HCT116 (cell line): Measurements from ENCODE around the gene VAMP8. TPM values are rescaled to one million over a fixed set of nuclear protein-coding genes. Genes with fewer than 3 reads are reported as not detected.

Experiments
- ATAC-seq: fragments of 200-7000 bp; cut with Tn5 transposase; 2 replicates; pipeline ENCODE4 v1.9.1; 2020; ENCODE audit warnings: mild to moderate bottlenecking, moderate library complexity
- BruUV-seq: library from RNA; stranded (reverse); fragments of 400-500 nt; replicated peaks from 2 replicates; lab custom pipeline; 2021; lab: Mats Ljungman, UMichigan
- CTCF ChIA-PET: fragments of 300-600 bp; sonication (Branson Sonifier 250); formaldehyde crosslinking; loops from one replicate; lab custom pipeline; 2021; ENCODE audit warnings: antibody characterized with exemption; lab: Charles Lee
- POLR2A ChIA-PET: fragments of 300-600, 350-600 bp; sonication (Branson Sonifier 250); formaldehyde crosslinking; loops from one replicate; lab custom pipeline; 2021; ENCODE audit warnings: antibody characterized with exemption; lab: Charles Lee
- RAD21 ChIA-PET, 2 experiments: fragments of 300-600 bp; sonication (Branson Sonifier 250); formaldehyde crosslinking; loops; one replicate each; lab custom pipeline; 2023; ENCODE audit warnings: low total read pairs in 2 of 2; ENCODE audit not compliant: uncharacterized antibody in 2 of 2, unreplicated experiment in 2 of 2, low non-redundant PET in 1 of 2; lab: Charles Lee
- DNase-seq: peaks from one replicate; pipeline ENCODE4 v3.0.0-alpha.2; 2010; ENCODE audit warnings: low read depth, low spot score
- H2AFZ ChIP-seq: fragments of 200-600 bp; shearing (Covaris generic), sonication (generic); 2 replicates; pipeline ENCODE4 v1.6.1; 2017; ENCODE audit warnings: low read depth, mixed run types, mixed read lengths, antibody characterized with exemption, low read length; ENCODE audit not compliant: poor library complexity, severe bottlenecking
- H3K27ac ChIP-seq: 2 replicates; pipeline ENCODE4 v1.5.1; 2012; ENCODE audit warnings: low read depth, low read length
- H3K27me3 ChIP-seq: fragments of 200-600 bp; sonication (generic); 2 replicates; pipeline ENCODE4 v1.6.1; 2016; ENCODE audit warnings: mixed run types, low read length, mixed read lengths; ENCODE audit not compliant: insufficient read depth
- H3K36me3 ChIP-seq, 2 experiments: fragments of 200-500 bp in 1 of 2; fragments of 200-600 bp in 1 of 2; sonication (Bioruptor generic) in 1 of 2; sonication (generic) in 1 of 2; 2 replicates each; pipeline versions ENCODE4 v1.5.1 to v1.6.1; 2014 to 2016; ENCODE audit warnings: low read length in 2 of 2, inconsistent platforms in 1 of 2, mixed read lengths in 1 of 2, mixed run types in 1 of 2; ENCODE audit not compliant: insufficient read depth in 2 of 2, control insufficient read depth in 1 of 2
- H3K4me1 ChIP-seq, 2 experiments: fragments of 200-600 bp in 1 of 2; sonication (generic) in 1 of 2; 2 replicates each; pipeline versions ENCODE4 v1.5.1 to v1.6.1; 2012 to 2017; ENCODE audit warnings: low read length in 2 of 2, inconsistent platforms in 1 of 2, mild to moderate bottlenecking in 1 of 2, mixed read lengths in 1 of 2, mixed run types in 1 of 2, moderate library complexity in 1 of 2; ENCODE audit not compliant: insufficient read depth in 2 of 2, control insufficient read depth in 1 of 2
- H3K4me2 ChIP-seq: fragments of 200-600 bp; sonication (generic); 2 replicates; pipeline ENCODE4 v1.6.1; 2017; ENCODE audit warnings: mixed run types, low read length, mixed read lengths
- H3K4me3 ChIP-seq, 2 experiments: fragments of 200-600 bp in 1 of 2; sonication (generic) in 1 of 2; replicated peaks in 1 of 2; 2 replicates each; pipeline ENCODE4 v1.5.1; 2011 to 2016; ENCODE audit warnings: low read length in 2 of 2, control low read depth in 1 of 2, low read depth in 1 of 2, mild to moderate bottlenecking in 1 of 2, mixed read lengths in 1 of 2, mixed run types in 1 of 2
- H3K79me2 ChIP-seq: fragments of 200-600 bp; sonication (generic); 2 replicates; pipeline ENCODE4 v1.6.1; 2017; ENCODE audit warnings: mild to moderate bottlenecking, mixed run types, low read length, moderate library complexity, mixed read lengths; ENCODE audit not compliant: insufficient read depth
- H3K9ac ChIP-seq: fragments of 200-600 bp; sonication (generic); 2 replicates; pipeline ENCODE4 v1.6.1; 2016; ENCODE audit warnings: low read length, mixed read lengths
- H3K9me2 ChIP-seq: fragments of 200-600 bp; sonication (generic), shearing (Covaris generic); 2 replicates; pipeline ENCODE4 v1.6.1; 2017; ENCODE audit warnings: mixed run types, mild to moderate bottlenecking, moderate library complexity; ENCODE audit not compliant: insufficient read depth
- H3K9me3 ChIP-seq, 2 experiments: fragments of 200-500 bp in 1 of 2; fragments of 200-600 bp in 1 of 2; sonication (Bioruptor generic) in 1 of 2; sonication (generic) in 1 of 2; 2 replicates each; pipeline ENCODE4 v1.6.1; 2014 to 2017; ENCODE audit warnings: low read length in 2 of 2, mixed read lengths in 2 of 2, inconsistent platforms in 1 of 2, low read depth in 1 of 2, mild to moderate bottlenecking in 1 of 2, mixed run types in 1 of 2, moderate library complexity in 1 of 2; ENCODE audit not compliant: control insufficient read depth in 1 of 2, insufficient read depth in 1 of 2
- H4K20me1 ChIP-seq: fragments of 200-600 bp; sonication (generic), shearing (Covaris generic); 2 replicates; pipeline ENCODE4 v1.6.1; 2017; ENCODE audit warnings: mixed run types, mild to moderate bottlenecking, moderate library complexity; ENCODE audit not compliant: insufficient read depth
- CBX3 ChIP-seq: IDR thresholded peaks from 2 replicates; pipeline ENCODE4 v1.6.1; 2012; ENCODE audit warnings: low read depth
- EZH2phosphoT487 ChIP-seq: fragments of 200-600 bp; IDR thresholded peaks from 2 replicates; pipeline ENCODE4 v1.6.1; 2018; ENCODE audit warnings: antibody characterized with exemption, borderline replicate concordance
- FOSL1 ChIP-seq: IDR thresholded peaks from 2 replicates; pipeline ENCODE4 v1.6.1; 2012; ENCODE audit warnings: low read depth
- JUND ChIP-seq: IDR thresholded peaks from 2 replicates; pipeline ENCODE4 v1.6.1; 2012
- MAX ChIP-seq: IDR thresholded peaks from 2 replicates; pipeline ENCODE4 v1.6.1; 2012
- POLR2A ChIP-seq: IDR thresholded peaks from 2 replicates; pipeline ENCODE4 v1.7.0; 2011; ENCODE audit warnings: borderline replicate concordance; ENCODE audit not compliant: insufficient read depth, insufficient read length; ENCODE audit errors: extremely low read depth
- POLR2AphosphoS5 ChIP-seq: IDR thresholded peaks from 2 replicates; pipeline ENCODE4 v1.6.1; 2011; ENCODE audit warnings: mild to moderate bottlenecking, low read depth, low read length, moderate library complexity
- RAD21 ChIP-seq: IDR thresholded peaks from 2 replicates; pipeline ENCODE4 v1.6.1; 2012; ENCODE audit warnings: low read depth, mild to moderate bottlenecking
- SIN3A ChIP-seq: IDR thresholded peaks from 2 replicates; pipeline ENCODE4 v1.6.1; 2012; ENCODE audit warnings: low read depth
- SP1 ChIP-seq: IDR thresholded peaks from 2 replicates; pipeline ENCODE4 v1.6.1; 2012; ENCODE audit warnings: low read depth
- SRF ChIP-seq: IDR thresholded peaks from 2 replicates; pipeline ENCODE4 v1.6.1; 2012; ENCODE audit warnings: low read depth
- YY1 ChIP-seq: IDR thresholded peaks from 2 replicates; pipeline ENCODE4 v1.6.1; 2011; ENCODE audit warnings: low read length, low read depth, moderate library complexity, mild to moderate bottlenecking; ENCODE audit not compliant: insufficient replicate concordance; ENCODE audit errors: extremely low read depth
- ZFX ChIP-seq: fragments of 450-650 bp; IDR thresholded peaks from 2 replicates; pipeline ENCODE4 v1.6.1; 2017
- ZNF274 ChIP-seq: fragments of 200-500 bp; sonication (Bioruptor generic); IDR thresholded peaks from 2 replicates; pipeline ENCODE4 v1.6.1; 2014; ENCODE audit warnings: mild to moderate bottlenecking, low read depth, low read length, inconsistent platforms
- intact Hi-C: fragments of 100-400 bp; cut with micrococcal nuclease; formaldehyde crosslinking; loops from 2 replicates; pipeline ENCODE4 v1.10.0; 2022
- total RNA-seq: library from RNA; stranded (reverse); gene quantifications from one replicate; pipeline ENCODE4 v1.2.1, GENCODE V29; 2021; ENCODE audit not compliant: unreplicated experiment
- TF ChIP-seq, protein P1 (sequence below): IDR thresholded peaks from 2 replicates; pipeline ENCODE4 v1.6.1; 2011; ENCODE audit warnings: mild to moderate bottlenecking, low read length, moderate library complexity; ENCODE audit not compliant: insufficient replicate concordance; ENCODE audit errors: extremely low read depth
- TF ChIP-seq, protein P2 (sequence below), 3 experiments: fragments of 200-600 bp in 1 of 3; sonication (generic) in 1 of 3; IDR thresholded peaks in 2 of 3; conservative IDR thresholded peaks in 1 of 3; 2 replicates each; pipeline ENCODE4 v1.5.1; 2012 to 2017; ENCODE audit warnings: low read depth in 2 of 3, low read length in 2 of 3, antibody characterized with exemption in 1 of 3, borderline replicate concordance in 1 of 3, control low read depth in 1 of 3, mild to moderate bottlenecking in 1 of 3, mixed read lengths in 1 of 3, mixed run types in 1 of 3, moderate library complexity in 1 of 3; ENCODE audit not compliant: insufficient read depth in 1 of 3

The VAMP8 gene
- total RNA-seq, 1 experiment from 2014 or later, result 52.6 TPM

DNA sequence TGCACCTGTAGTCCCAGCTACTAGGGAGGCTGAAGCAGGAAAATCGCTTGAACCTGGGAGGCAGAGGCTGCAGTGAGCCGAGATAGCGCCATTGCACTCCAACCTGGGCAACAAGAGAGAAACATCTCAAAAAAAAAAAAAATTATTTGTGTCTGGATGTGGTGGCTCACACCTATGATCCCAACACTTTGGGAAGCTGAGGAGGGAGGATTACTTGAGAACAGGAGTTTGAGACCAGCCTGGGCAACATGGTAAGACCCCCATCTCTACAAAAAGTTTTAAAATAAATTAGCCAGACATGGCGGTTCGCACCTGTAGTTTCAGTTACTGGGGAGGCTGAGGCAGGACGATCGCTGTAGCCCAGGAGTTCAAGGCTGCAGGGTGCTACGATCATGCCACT lies 1.6 kb upstream of the VAMP8 start:
- Histone ChIP-seq H3K9me3 (no peaks in the 10 kb centered on the region), H2AFZ (no peak overlapping the region), H3K4me1 (peaks cover 18 to 26% of the 10 kb centered on the region in 2 experiments), H3K79me2 (no peaks in the 10 kb centered on the region), H3K9me2 (no peaks in the 10 kb centered on the region), H3K4me3 (no peak overlapping the region), H3K4me2 (no peak overlapping the region), H3K9ac (no peak overlapping the region), H3K27me3 (no peaks in the 10 kb centered on the region), H4K20me1 (no peaks in the 10 kb centered on the region), H3K36me3 (no peaks in the 10 kb centered on the region), H3K27ac (no peak overlapping the region)
- ChIA-PET RAD21 (no interaction called here), CTCF (no interaction called here), POLR2A (no interaction called here)
- intact Hi-C loops, result no loop called here
- DNase-seq (no peak), ATAC-seq (no peak)
- TF ChIP-seq MAX (no peak), FOSL1 (no peak), EZH2phosphoT487 (no peak), SIN3A (no peak), ZNF274 (no peak), POLR2A (no peak), YY1 (no peak), ZFX (no peak), JUND (no peak), CBX3 (no peak)
- no TSS peak for BruUV-seq

DNA sequence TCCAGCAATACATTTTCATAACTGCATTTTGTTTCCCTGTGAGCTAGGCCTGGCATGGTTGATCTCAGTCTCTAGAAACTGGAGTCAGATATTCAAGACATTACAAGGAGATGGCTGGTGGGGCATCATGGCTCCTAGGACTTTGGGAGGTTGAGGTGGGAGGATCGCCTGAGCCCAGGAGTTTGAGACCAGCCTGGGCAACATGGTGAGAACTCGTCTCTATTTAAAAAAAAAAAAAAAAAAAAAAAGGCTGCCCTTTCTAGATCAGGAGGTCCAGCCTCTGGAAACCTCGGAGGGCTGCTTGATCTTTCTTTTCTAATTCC lies 362 bp upstream of the VAMP8 start:
- Histone ChIP-seq H3K27ac (peak overlapping the region; percentile 43), H3K4me3 (peak overlapping the region; percentile 67 to 86), H3K4me2 (peak overlapping the region; percentile 81), H2AFZ (peak overlapping the region; percentile 57), H3K36me3 (peaks cover 0 to 2% of the 10 kb centered on the region in 2 experiments; a peak in 1 of 4 replicates), H3K9ac (peak overlapping the region; percentile 65), H3K27me3 (no peaks in the 10 kb centered on the region), H3K9me3 (no peaks in the 10 kb centered on the region), H3K79me2 (no peaks in the 10 kb centered on the region), H3K9me2 (no peaks in the 10 kb centered on the region), H4K20me1 (no peaks in the 10 kb centered on the region), H3K4me1 (peaks cover 18 to 26% of the 10 kb centered on the region in 2 experiments)
- TF ChIP-seq EZH2phosphoT487 (no peak), YY1 (no peak), RAD21 (no peak), POLR2A (no peak), SRF (no peak), ZFX (no peak), SIN3A (no peak), SP1 (no peak), POLR2AphosphoS5 (no peak), FOSL1 (no peak), JUND (no peak), CBX3 (no peak)
- TF ChIP-seq, protein P1, sequence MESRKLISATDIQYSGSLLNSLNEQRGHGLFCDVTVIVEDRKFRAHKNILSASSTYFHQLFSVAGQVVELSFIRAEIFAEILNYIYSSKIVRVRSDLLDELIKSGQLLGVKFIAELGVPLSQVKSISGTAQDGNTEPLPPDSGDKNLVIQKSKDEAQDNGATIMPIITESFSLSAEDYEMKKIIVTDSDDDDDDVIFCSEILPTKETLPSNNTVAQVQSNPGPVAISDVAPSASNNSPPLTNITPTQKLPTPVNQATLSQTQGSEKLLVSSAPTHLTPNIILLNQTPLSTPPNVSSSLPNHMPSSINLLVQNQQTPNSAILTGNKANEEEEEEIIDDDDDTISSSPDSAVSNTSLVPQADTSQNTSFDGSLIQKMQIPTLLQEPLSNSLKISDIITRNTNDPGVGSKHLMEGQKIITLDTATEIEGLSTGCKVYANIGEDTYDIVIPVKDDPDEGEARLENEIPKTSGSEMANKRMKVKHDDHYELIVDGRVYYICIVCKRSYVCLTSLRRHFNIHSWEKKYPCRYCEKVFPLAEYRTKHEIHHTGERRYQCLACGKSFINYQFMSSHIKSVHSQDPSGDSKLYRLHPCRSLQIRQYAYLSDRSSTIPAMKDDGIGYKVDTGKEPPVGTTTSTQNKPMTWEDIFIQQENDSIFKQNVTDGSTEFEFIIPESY, result no peak
- TF ChIP-seq, protein P2, sequence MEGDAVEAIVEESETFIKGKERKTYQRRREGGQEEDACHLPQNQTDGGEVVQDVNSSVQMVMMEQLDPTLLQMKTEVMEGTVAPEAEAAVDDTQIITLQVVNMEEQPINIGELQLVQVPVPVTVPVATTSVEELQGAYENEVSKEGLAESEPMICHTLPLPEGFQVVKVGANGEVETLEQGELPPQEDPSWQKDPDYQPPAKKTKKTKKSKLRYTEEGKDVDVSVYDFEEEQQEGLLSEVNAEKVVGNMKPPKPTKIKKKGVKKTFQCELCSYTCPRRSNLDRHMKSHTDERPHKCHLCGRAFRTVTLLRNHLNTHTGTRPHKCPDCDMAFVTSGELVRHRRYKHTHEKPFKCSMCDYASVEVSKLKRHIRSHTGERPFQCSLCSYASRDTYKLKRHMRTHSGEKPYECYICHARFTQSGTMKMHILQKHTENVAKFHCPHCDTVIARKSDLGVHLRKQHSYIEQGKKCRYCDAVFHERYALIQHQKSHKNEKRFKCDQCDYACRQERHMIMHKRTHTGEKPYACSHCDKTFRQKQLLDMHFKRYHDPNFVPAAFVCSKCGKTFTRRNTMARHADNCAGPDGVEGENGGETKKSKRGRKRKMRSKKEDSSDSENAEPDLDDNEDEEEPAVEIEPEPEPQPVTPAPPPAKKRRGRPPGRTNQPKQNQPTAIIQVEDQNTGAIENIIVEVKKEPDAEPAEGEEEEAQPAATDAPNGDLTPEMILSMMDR (IDR thresholded peaks at IDR 0.05 in 2 of 3, conservative IDR thresholded peaks at IDR 0.05 in 1 of 3; ENCODE audit: borderline replicate concordance in 1 of 3, insufficient read depth in 1 of 3, low read depth in 2 of 3, low read length in 2 of 3), result no peak
- ChIA-PET RAD21 (interaction anchor here in 1 of 2 experiments (0.7 to 1.0 kb wide), 2 partner anchors 13 to 37 kb away, joined by 3 to 4 read pairs; no protein-coding TSS in a partner anchor), CTCF (interaction anchor here (1.4 kb wide), 1 partner anchor 25 kb away, joined by 7 read pairs; no protein-coding TSS in a partner anchor), POLR2A (interaction anchor here (0.7 to 2.1 kb wide), 11 partner anchors 15 to 631 kb away, joined by 3 to 9 read pairs (median 3); partner anchors contain the start of genes C2orf68, MAT2A, RNF181 and TMEM150A)
- DNase-seq (no peak), ATAC-seq (peak; percentile 8; the same call in 1 of the 2 replicates)
- intact Hi-C loops, result no loop called here
- no TSS peak for BruUV-seq
